ENCODE measurements around the gene GLIS1.

- TF ChIP-seq, protein P1, sequence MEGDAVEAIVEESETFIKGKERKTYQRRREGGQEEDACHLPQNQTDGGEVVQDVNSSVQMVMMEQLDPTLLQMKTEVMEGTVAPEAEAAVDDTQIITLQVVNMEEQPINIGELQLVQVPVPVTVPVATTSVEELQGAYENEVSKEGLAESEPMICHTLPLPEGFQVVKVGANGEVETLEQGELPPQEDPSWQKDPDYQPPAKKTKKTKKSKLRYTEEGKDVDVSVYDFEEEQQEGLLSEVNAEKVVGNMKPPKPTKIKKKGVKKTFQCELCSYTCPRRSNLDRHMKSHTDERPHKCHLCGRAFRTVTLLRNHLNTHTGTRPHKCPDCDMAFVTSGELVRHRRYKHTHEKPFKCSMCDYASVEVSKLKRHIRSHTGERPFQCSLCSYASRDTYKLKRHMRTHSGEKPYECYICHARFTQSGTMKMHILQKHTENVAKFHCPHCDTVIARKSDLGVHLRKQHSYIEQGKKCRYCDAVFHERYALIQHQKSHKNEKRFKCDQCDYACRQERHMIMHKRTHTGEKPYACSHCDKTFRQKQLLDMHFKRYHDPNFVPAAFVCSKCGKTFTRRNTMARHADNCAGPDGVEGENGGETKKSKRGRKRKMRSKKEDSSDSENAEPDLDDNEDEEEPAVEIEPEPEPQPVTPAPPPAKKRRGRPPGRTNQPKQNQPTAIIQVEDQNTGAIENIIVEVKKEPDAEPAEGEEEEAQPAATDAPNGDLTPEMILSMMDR (conservative IDR thresholded peaks at IDR 0.05): no peak
- TF ChIP-seq ZFX (IDR thresholded peaks at IDR 0.05): no peak
Observed at GRCh38 chr1:53461323-53462044, 277.5 kb downstream of the GLIS1 start.
